GM10248 (cell line): ENCODE results near the gene SUMO3.

Experiments used
- CTCF ChIA-PET: fragments of 300-600 bp; sonication (Branson Sonifier 250); formaldehyde crosslinking; extraction: SDS; loops from one replicate; lab custom pipeline; 2021; ENCODE audit warnings: antibody characterized with exemption; lab: Yijun Ruan, JAX
- POLR2A ChIA-PET: fragments of 350-650 bp; sonication (Branson Sonifier 250); formaldehyde crosslinking; extraction: SDS; loops from one replicate; lab custom pipeline; 2020; ENCODE audit warnings: antibody characterized with exemption; lab: Yijun Ruan, JAX
- DNase-seq: peaks from one replicate; pipeline ENCODE4 v3.0.0; 2012; ENCODE audit errors: extremely low spot score
- CTCF ChIP-seq: IDR thresholded peaks from 2 replicates; pipeline ENCODE4 v1.5.1; 2012; ENCODE audit warnings: mild to moderate bottlenecking, low read depth; ENCODE audit errors: extremely low read depth, missing control alignments, control extremely low read depth

SUMO3 gene

DNA sequence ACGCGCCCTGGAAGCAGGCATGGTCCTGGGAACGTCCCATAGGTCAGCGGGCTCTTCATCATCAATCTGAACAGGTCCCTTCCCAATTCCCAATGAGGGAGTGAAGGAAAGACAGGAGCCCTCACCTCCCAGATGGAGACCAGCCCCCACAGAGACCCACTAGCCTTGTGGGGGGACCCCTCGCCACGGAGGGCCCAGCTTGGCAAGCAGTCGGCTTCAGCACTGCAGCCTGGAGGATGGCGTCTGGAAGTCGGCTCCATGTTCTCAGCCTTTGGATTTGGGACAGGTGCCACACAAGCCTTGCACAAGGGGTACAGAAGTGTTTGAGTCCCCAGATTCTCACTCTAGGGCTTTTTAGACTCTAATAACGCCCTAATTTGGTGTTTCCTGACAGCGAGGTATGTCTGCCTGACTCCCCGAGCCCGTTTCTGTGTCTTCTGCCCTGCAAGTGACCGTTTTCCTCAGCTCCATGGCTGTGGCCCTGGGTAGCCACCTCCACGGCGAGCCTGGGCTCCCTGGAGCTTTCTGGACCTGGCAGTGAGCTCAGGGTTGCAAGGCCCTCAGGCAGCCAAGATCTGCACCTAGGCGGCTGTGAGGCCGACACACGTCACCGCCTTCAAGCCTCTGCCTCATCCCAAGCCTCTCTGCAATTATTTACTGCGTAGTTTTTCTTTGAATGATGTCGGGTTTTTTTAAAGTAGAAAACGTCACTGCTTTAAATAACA lies 25.0 kb upstream of the SUMO3 start:
- POLR2A ChIA-PET, result no interaction called here

GRCh38 chr21:44842087-44842486 lies 24.2 kb upstream of the SUMO3 start:
- TF ChIP-seq CTCF, result no peak
- POLR2A ChIA-PET, result no interaction called here
- DNase-seq, result no peak
- CTCF ChIA-PET, result no interaction called here

More for the DNA sequence above, 25.0 kb upstream of the SUMO3 start:
- DNase-seq, result no peak
- CTCF ChIA-PET, result no interaction called here
- TF ChIP-seq CTCF, result no peak

- ChIA-PET CTCF (interaction anchor here (1.0 kb wide), 1 partner anchor 17 kb away, joined by 3 read pairs; no protein-coding TSS in a partner anchor), POLR2A (no interaction called here)
- no peak for DNase-seq
- TF ChIP-seq CTCF, result no peak
Observed at GRCh38 chr21:44840771-44841170, 22.9 kb upstream of the SUMO3 start.

DNA sequence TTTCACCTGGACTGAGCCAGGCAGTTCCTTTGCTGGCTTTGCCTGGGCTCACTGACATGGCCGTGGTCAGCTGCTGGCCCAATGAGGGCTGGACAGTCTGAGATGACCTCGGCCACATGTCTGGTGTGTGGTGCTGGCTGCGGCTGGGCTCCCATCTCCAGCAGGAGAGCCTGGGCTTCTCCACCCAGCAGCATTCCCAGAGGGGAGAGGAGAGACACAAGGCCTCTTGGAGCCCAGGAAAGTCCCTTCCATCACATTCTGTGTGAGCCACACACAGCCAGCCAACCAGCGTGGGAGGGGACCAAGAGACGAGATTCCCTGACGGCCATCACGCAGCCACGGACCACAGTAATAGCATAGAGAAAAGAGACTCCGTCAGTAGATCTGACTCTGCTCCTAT lies 21.1 kb upstream of the SUMO3 start:
- ChIA-PET CTCF (no interaction called here), POLR2A (no interaction called here)
- DNase-seq, result no peak
- no peak for TF ChIP-seq CTCF

DNA sequence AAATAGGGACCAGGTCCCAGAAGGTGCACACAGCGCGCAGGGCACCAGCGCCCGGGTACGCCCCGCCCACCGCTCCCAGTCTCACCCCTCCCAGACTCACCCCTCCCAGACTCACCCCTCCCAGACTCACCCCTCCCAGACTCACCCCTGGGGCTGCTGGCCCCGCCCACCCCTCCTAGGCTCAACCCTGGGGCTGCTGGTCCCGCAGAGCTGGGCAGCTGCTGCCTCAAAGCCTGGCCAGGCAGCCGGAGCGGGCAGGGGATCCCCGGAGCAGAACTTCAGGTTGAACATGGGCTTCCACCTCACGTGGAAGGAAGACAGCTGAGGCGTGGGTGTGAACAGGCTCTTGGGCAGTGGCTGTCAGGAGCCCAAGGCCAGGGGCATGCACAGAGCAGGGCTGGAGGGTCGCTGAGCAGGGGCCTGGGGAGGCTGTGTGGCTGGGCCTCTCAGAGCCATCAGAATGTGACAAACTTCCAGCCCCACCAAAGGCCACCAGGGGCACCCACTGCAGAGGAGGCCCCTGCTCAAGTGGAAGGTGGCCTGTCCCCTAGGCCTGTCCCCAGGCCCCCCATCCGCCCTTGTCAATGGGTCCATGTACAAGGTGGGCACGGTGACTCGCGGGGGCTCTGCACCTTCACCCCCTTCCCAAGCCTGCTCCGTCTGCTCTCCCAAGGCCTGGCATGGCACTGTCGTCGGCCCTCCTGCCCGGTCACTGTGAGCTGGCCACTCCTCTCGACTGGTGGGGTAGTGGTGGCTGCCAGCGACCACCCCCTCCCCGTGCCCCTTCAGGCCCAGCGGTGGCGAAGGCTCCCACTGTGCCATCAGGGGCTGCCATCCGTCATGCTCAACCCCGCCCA lies 20.4 kb upstream of the SUMO3 start:
- no peak for TF ChIP-seq CTCF
- no peak for DNase-seq
- POLR2A ChIA-PET, result no interaction called here
- CTCF ChIA-PET, result interaction anchor here (1.0 kb wide), 1 partner anchor 45 kb away, joined by 3 read pairs; no protein-coding TSS in a partner anchor

DNA sequence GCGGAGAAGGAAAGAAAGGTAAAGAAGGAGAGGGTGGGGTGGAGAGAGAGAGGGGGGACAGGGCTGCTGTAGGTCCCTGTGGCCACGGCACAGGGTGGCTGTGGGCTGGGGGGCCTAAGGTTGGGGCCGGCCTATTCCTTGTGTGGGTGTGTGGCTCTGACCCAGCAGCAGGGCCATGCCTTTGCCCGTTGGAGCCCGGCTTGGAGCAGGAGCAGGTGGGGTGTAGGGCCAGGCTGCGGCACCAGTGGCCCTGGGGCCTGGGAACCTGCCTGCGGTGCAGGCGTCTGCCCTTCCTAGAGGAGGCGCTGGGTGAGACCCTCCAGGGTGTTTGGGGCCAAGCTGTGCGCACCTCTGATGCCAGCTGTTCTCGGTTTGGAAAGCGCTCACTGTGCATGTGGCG lies 19.7 kb upstream of the SUMO3 start:
- ChIA-PET CTCF (interaction anchor here (1.0 kb wide), 1 partner anchor 44 kb away, joined by 3 read pairs; no protein-coding TSS in a partner anchor), POLR2A (no interaction called here)
- no peak for DNase-seq
- TF ChIP-seq CTCF, result no peak
